ENCODE measurements around the gene KLHL17.
A peak's percentile ranks its signal among the peaks of the same experiment; 100 is the strongest.

Gene KLHL17

GRCh38 chr1:960363-961131 lies at the start of gene KLHL17:
KLHL17 (plus strand) TSS chr1:960584; CDS start chr1:960694, 110 bp downstream.
- Histone ChIP-seq H3K9ac (ENCODE audit: low read length) (peak within 1 kb of the TSS; percentile 74), H3K27me3 (ENCODE audit: low read depth, low read length) (no peaks in the 10 kb centered on the region), H3K9me3 (ENCODE audit: insufficient read depth, low read length) (no peaks in the 10 kb centered on the region), H2AFZ (ENCODE audit: low read depth, low read length) (peak within 1 kb of the TSS; percentile 77; the same call in 1 of the 2 replicates), H3K27ac (ENCODE audit: low read length) (0 out of 2 replicates have a peak within 1 kb of the TSS, but pooled peaks have one; percentile 28), H4K20me1 (ENCODE audit: insufficient read depth, low read length) (0 out of 2 replicates have a peak, but pooled peaks cover 7% of the 10 kb centered on the region), H3K4me3 (ENCODE audit: low read length) (peak within 1 kb of the TSS; percentile 94), H3K4me2 (ENCODE audit: low read length) (peak within 1 kb of the TSS; percentile 74), H3K36me3 (replicated peaks; ENCODE audit: low read depth, low read length) (peaks cover 11% of the 10 kb centered on the region), H3K4me1 (ENCODE audit: low read length) (peaks cover 14% of the 10 kb centered on the region), H3K79me2 (ENCODE audit: low read length) (peaks cover 25% of the 10 kb centered on the region)
- TF ChIP-seq EZH2phosphoT487 (IDR thresholded peaks at IDR 0.05; ENCODE audit: low read depth) (no peak), CTCF (IDR thresholded peaks at IDR 0.05; ENCODE audit: low read depth, low read length) (no peak)

GRCh38 chr1:910881-911721 lies 49.3 kb upstream of the KLHL17 start:
- no peaks in the 10 kb centered on the region for H3K4me1 ChIP-seq (ENCODE audit: low read length)
- TF ChIP-seq EZH2phosphoT487 (IDR thresholded peaks at IDR 0.05; ENCODE audit: low read depth): no peak
- no peak for TF ChIP-seq CTCF (IDR thresholded peaks at IDR 0.05; ENCODE audit: low read depth, low read length)
- no peaks in the 10 kb centered on the region for H4K20me1 ChIP-seq (ENCODE audit: insufficient read depth, low read length)
- no peaks in the 10 kb centered on the region for H3K36me3 ChIP-seq (replicated peaks; ENCODE audit: low read depth, low read length)
- no peak overlapping the region for H3K4me2 ChIP-seq (ENCODE audit: low read length)
- no peak overlapping the region for H3K9ac ChIP-seq (ENCODE audit: low read length)
- H2AFZ ChIP-seq (ENCODE audit: low read depth, low read length): no peak overlapping the region
- H3K4me3 ChIP-seq (ENCODE audit: low read length): no peak overlapping the region
- H3K79me2 ChIP-seq (ENCODE audit: low read length): no peaks in the 10 kb centered on the region
- H3K9me3 ChIP-seq (ENCODE audit: insufficient read depth, low read length): no peaks in the 10 kb centered on the region
- peaks cover 16% of the 10 kb centered on the region for H3K27me3 ChIP-seq (ENCODE audit: low read depth, low read length)
- no peak overlapping the region for H3K27ac ChIP-seq (ENCODE audit: low read length)

GRCh38 chr1:911875-912739 lies 48.3 kb upstream of the KLHL17 start:
- Histone ChIP-seq H3K9me3 (ENCODE audit: insufficient read depth, low read length) (no peaks in the 10 kb centered on the region), H3K9ac (ENCODE audit: low read length) (no peak overlapping the region), H2AFZ (ENCODE audit: low read depth, low read length) (no peak overlapping the region), H3K4me2 (ENCODE audit: low read length) (no peak overlapping the region), H3K36me3 (replicated peaks; ENCODE audit: low read depth, low read length) (no peaks in the 10 kb centered on the region), H4K20me1 (ENCODE audit: insufficient read depth, low read length) (no peaks in the 10 kb centered on the region), H3K4me3 (ENCODE audit: low read length) (no peak overlapping the region), H3K27me3 (ENCODE audit: low read depth, low read length) (peaks cover 22% of the 10 kb centered on the region), H3K79me2 (ENCODE audit: low read length) (no peaks in the 10 kb centered on the region), H3K4me1 (ENCODE audit: low read length) (no peaks in the 10 kb centered on the region), H3K27ac (ENCODE audit: low read length) (no peak overlapping the region)
- no peak for TF ChIP-seq CTCF (IDR thresholded peaks at IDR 0.05; ENCODE audit: low read depth, low read length)
- TF ChIP-seq EZH2phosphoT487 (IDR thresholded peaks at IDR 0.05; ENCODE audit: low read depth): no peak

Measured in OCI-LY3 (cell line).